Endometrial microvascular endothelial cells (primary cell): ENCODE results near the gene LHX3. TPM values are rescaled to one million over a fixed set of nuclear protein-coding genes. Genes with fewer than 3 reads are reported as not detected.

Source experiments
- in situ Hi-C: cut with HindIII; loops from 2 replicates; pipeline ENCODE4 v1.10.0; 2017; ENCODE audit warnings: low sequenced_read_pairs, low pct_unique_long_range_greater_than_20kb; ENCODE audit errors: inconsistent ontology term
- total RNA-seq: library from RNA; depleted of rRNA; stranded (reverse); fragments of >200 nt; gene quantifications from one replicate; pipeline ENCODE4 v1.2.3, GENCODE V29; 2015; ENCODE audit errors: inconsistent ontology term

Gene LHX3
- total RNA-seq: not detected

DNA sequence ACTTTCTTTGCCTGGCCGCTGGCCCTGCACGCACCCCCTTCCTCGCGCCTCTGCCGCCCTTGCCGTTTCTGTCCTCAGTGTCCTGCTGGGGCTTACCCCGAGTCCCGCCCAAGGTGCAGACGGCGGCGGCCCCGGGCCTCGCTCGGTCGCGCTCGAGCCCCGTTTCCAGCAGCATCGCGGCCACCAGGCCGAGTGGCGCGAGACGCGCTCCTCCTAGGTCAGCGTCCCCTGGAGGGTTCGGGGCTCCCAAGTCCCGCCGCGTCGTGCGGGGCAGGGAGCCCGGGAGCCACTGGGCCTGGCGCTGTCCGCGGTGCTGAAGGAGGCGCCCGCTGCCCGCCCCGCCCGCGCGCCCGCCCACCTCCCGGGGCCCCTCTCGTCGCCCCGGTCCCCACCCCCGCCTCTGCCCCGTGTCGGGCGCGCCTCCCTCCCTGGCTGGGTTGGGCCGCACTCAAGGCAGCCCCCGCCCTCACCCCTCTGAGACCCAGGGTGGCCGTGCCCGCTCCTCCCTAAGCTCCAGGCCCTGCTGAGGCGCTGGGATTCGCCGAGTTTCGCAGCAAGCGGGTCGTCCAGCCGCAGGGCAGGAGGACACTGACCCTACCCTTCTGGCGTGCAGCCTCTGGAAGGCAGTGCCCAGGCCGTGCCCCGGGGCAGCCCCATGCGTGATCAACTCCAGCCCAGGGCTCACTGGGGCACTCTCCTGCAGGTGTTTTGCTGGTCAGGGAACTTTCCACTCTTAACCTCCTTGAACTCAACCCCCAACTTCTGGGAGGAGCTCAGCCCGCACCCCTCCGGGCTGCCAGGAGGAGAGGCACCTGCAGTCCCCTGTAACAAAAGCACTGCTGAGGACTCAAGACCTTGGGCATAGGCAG lies at the start of gene LHX3:
LHX3 (minus strand) TSS at position 291 of the 869 bp plus-strand sequence; CDS start at position 175, 116 bp downstream.
- in situ Hi-C loops: no loop called here

DNA sequence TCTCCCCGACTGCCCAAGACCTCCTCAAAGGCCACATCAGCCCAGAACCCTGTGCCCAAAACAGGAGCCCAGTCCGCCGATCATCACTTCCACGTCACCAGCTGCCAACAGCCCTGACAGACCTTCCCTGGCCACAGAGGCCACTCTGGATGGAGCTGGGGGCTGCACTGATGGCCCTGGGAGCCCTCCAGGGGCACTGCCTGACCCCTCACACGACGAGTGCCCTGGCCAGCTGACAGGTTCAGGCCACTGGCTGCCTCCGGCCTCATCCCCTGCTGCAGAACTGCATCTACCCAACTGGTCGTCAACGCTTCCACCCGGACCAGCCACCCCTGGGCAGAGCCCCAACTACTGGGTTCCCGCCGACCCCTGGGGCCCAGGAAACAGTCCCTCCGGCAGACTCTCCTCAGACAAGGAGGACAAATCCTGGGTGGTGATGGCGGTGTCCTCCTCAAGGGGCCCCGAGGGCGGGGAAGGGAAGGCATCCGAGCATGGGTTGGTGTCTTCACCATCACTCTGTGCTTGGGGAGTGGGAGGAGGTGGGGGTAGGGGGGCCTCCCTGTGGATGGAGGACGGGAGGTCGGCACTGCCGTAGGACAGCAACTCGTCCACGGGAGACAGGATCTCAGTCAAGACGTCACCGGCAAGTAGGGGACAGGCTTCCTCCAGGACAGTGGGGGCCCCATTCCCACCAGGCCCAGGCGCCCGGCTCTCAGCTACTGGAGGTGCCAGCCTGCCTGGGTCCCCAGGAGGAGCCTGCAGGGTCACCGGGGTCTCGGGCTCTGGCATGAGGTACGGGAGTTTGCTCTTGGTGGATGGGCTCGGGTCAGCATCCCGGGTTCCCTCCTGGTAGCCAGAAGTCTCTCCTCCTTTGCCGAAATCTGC lies 48.6 kb upstream of the LHX3 start:
- in situ Hi-C loops: no loop called here

DNA sequence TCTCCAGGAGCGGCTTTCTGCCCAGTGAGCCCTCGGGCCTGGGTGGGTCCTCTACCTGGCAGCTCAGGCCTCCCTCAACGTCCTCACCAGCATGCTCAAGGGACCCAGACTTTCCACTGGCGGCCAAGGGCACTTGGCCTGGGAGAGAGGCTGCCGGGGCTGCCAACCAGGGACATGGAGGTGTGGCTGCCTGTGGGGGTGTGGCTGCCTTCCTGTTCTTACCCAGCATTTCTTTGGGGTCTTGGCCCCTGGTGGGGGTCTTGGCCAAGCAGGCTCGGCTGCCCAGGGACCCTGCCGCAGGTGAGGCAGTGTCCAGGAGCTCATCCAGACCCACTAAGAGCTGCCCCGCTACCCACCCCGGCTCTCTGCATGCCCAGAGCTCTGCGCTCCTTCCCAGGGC lies 47.9 kb upstream of the LHX3 start:
- in situ Hi-C loops: no loop called here

DNA sequence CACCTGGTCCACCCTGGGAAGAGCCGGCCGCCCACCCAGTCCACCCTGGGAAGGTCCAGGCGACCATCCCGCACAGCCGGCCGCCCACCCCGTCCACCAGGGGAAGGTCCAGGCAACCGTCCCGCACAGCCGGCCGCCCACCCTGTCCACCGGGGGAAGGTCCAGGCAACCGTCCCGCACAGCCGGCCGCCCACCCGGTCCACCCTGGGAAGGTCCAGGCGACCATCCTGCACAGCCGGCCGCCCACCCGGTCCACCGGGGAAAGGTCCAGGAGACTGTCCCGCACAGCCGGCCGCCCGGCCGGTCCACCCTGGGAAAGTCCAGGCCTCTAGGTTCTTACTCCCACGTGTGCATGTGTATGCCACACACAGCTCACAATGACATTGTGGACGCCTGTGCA lies 47.4 kb upstream of the LHX3 start:
- in situ Hi-C loops: no loop called here

DNA sequence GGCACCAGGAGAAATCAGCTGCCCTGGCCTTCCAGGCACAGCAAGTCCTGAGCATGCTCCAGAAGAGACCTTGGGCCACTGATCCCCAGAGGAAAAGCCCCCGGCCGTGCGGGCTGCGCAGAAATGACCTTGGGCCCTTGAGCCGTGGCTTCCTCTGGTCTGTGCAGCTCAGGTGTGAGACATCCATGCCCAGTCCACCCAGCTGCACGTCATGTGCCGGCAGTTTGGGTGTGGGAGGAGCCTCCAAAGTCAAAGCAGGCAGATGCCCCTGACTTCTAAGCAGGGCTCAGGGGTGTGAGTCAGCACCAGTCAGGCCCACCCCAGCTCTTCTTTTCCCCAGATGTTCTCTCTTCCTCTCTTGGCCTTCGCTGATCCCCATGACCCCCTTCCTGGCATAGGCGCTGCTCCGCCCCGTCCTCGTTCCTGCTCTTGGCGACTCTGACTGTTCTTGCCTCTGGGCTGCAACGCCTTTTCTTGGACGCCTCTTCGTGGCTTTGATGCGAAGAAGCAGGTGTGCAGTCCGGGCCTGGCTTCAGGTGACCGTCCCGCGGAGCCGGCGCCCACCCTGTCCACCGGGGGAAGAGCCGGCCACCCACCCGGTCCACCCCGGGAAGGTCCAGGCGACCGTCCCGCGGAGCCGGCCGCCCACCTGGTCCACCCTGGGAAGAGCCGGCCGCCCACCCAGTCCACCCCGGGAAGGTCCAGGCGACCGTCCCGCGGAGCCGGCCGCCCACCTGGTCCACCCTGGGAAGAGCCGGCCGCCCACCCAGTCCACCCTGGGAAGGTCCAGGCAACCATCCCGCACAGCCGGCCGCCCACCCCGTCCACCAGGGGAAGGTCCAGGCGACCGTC lies 46.6 kb upstream of the LHX3 start:
- in situ Hi-C loops: no loop called here

DNA sequence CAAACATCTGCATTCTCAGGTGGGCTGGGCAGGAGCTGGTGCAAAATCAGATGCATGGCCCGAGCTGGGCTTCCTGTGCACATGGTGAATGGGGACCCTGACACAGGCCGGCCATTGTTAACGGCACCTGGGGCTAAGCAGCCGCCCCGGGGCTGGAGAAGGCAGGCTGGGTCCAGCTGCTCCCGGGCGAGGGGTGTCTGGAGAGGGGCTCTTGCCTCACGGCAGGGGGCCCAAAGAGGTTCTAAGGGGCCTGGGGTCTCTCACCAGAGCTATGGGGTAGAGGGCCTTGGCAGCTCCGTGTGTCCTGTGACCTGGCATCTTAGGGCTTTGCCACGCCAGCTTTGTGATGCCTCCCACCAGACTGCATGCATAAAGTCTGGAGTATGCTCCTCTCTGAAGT lies 45.7 kb upstream of the LHX3 start:
- in situ Hi-C loops: no loop called here

DNA sequence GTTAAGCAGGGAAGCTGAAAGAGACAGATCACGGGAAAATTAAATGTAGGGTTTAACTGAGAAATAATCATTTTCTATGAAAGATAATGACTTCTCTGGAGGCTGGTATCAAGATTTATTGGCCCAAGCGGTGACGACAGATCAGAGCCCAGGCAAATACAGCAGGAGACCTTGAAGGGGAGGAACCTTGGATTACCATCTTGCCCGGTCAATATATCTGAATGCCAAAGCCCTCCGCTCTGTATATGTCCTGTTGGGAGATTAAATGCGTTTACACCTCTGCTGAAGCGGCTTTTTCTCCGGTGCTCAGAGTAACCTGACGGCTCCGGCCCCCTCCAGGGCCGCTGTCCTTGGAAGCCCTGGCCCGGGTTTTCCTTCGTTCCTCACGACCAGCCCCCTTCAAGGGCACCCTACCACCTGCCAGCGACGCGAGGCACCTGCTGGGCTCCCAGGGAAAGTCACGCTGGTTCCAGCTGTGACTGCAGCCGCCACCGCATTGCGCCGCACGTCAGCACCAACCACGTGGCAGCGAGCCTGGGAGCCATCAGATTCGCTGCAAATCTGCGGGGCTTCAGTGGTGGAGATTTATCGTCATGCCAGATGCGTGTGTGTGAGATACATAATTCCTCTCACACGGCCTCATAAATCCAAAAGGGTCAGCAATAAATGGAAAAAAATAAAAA lies 45.1 kb upstream of the LHX3 start:
- in situ Hi-C loops: no loop called here

DNA sequence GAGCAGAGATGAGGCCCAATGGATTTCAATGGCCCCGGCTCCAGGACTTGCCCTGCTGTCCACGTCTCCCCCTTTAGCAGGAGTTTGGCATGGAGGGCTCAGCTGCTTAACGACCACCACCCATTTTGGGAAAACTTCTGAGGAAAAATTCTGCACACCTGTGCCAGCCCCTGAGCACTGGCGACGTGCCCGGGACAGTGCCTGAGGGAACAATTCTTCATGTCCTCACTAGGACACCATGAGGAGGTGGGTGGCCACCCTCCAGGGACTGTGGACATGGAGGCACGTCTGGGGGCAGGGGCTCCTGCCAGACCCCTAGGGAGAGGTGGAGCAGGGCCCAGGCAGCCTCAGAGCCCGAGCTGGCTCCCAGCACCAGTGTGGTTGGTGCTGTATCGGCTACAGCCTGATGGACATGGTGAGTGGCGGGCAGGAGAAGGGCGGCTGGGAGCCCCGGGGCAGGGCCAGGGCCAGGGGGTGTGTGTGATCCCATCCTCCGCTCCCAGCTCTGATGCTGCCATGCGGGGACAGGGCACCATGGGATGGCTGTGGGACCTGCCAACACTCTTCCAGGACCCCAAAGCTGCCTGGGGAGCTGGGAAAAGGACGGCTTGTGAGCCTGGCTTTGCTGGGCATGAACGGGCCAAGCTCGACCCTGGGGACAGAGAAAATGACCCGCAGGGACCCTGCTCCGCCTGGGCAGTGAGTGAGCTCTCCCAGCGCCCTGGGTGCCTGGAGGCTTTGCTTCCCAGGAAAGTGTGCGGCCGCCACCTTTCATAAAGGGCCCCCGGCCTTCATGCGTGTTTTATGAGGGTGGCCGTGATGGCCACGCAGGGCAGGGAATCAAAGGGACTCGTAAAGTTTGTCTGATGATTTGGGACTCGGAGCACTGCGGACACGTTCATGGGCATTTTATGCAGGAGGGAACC lies 44.3 kb upstream of the LHX3 start:
- in situ Hi-C loops: no loop called here

DNA sequence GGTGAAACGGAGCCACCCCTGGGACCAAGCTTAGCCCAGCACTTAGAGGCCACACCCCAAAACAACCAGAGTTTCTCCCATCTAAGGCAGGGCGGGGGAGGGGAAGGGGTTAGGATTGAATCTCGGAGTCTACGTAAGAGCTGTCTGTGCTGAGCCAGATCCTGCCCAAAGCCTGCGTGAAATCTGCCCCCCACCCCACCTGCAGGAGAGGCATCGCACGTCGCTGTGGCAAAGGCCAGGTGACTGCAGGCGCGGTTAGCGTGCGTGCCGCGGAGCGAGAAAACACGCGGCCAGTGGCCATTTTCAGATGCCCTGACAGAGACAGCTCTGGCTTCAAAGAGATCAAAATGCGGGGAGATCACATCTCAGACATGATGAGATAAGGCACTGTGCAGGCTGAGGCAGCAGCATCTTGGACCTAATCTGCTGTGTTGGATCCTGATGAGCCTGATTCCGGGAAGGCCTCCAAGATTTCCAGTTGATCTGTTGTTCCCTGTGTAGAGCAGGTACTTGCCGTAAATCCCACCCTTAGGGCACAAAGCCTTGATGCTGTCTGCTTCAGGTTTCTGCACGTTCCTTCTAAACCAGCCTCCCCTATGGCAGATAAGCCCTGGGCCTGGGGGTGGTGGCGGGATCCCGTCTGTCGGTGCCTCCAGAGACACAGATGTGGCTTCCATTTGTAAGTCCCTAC lies 43.2 kb upstream of the LHX3 start:
- in situ Hi-C loops: no loop called here

DNA sequence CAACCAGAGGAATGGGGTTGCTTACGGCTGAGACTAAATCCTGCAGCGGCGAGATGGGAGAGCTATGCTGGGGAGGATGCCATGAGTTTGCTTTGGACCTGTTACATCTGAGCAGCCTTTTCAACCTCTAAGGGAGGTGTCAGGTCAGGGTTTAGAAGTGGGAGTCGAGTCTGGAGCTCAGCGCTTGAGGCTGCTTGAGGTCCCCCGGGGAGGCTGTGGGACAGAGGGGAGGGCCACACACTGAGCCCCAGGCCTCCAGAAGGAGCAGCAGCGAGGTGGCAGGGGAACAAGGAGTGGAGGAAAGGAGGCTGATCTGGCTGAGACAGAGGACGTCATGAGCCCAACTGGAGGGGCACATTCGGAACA lies 42.6 kb upstream of the LHX3 start:
- in situ Hi-C loops: no loop called here

DNA sequence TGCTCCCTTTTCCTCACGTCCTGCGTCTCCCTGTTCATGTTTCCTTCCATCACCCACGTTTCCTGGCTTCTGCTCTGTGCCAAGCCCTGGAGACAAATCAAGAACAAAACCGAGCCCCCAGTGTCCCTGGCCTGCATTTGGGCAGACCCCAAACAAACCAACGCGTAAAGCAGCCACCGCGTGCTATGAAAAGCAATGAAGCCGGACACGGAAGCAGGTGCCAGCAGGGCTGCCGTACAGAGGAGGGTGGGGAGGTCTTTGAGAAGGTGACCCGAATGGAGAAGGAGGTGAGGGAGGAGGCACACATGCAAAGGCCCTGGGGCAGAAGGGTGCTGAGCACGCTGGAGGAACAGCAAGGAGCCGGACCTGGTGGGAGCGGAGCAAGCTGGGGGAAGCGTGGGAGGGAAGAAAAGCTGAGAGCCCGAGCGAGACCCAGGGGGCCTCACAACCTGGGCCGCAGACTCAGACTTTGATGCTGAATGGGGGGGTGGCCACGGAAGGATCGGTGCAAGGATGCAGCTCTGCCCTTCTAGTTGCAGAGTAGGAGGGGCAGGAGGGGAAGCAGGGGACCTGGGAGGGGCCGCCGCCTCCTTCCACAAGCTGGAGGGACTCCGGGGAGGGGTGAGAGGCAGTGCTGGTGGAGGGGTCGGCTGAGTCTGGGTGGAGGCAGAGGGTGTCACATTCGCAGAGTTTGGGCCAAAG lies 42.1 kb upstream of the LHX3 start:
- in situ Hi-C loops: no loop called here

DNA sequence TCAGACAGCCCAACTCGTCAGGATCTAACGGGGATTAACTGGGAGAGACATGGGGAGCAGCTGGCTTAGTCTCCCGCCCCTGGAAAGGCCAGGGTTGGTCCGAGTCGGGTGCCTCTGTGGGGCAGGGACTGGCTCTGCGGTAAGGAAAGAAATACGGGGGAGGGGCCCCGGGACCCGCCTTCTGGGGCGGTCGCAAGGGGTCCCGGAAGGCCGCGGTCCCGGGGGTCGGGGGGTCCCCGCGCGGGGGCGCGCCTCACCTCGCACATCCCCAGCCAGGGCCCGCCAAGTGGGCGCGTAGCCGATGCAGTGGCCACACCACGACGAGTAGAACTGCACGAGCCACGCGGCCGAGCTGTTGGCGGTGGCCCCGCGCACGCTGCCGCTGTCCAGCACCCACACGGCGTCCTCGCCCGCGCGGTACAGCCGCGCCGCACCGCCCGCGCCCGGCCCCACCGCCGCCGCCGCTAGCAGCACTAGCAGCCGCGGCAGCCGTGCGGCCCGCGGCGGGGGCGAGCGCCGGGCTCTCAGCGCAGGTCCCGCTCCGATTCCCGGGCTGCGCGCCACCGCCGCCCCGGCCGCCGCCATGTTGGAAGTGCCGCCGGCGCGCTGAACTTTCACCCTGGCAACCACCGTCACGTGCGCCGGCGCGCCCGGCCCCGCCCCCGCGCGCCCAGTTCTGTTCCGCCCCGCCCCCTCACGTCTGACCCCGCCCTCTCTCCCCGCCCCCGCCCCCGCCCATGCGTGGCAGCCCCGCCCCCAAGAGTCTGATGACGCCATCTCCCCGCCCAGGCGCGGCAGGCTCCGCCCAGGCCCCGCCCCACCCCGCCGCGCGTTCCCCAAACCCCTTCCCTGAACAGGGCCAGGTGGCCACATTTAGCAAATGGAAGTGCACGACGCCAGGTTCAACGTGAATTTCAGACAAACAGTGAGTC lies 40.6 kb upstream of the LHX3 start, which contains the start of gene QSOX2:
QSOX2 (minus strand) TSS at position 594 of the 932 bp plus-strand sequence; CDS start at position 585, 9 bp downstream.
- in situ Hi-C loops: no loop called here

DNA sequence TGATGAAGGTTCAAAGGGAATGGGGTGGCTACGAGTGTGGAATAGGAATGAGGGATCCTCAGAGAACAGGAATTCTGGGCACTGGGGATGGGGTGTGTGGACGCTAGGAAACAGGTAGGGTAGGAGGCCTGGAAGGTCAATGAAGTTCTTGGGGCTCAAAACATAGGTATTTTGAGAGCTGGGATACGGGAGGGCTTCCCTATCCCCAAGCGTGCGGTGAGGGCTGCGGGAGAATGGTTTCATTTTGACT lies 40.0 kb upstream of the LHX3 start:
- in situ Hi-C loops: no loop called here

DNA sequence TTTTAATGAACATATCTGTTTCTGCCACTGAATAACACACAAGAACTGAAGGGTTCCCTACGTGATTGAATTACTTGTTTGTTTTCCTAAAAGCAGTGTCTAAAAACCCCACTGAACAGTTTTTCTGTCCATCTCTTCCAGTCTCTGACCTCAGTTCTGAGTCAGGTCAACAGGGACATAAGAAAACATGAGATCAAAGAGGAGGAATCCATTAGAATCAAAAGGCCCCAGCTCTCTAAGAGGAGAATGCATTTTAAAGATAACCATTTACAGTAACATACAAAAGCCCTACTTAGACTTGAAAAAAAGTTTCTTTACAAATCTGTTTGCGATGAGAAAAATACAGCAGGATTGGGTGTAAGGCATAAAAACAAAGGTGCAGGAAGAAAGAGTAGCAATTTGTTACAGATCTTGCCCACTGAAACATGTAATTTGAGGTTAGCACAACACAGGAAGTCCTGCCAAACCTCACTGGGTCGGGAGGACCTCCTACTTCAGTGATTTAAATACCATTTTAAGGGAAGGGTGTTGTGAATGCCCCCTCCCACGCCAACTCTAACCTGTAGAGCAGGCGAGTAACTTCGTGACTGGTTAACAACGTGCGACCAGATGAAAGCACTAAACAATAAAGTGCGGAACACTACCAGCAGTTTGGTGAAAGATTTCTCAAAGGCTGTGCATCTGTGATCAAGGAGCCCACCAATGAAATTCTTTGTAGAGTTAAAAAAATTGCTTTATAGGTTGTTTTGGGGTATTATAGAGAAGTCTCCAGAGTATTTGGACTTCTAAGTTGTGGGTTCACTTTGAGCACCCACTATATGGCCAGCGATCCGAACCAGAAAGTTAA lies 39.4 kb upstream of the LHX3 start:
- in situ Hi-C loops: no loop called here

DNA sequence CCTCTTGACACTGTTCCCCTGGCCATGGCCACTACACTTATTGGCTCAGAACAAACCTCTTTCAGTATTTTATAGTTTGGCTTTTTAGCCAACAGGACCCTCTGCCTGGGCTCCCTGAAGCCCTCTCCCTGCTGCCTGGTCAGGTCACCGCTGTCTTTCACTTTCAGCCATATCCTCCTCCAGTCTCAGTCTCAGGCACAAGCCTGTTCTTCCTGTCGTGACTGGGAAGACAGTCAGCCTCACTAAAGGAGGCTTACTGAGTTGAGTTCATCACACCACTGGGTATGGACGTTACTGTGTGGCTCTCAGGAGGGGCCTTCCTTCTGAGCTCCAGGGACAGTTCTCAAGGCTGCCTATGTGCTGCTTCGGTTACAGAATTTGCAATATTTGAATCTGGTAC lies 38.7 kb upstream of the LHX3 start:
- in situ Hi-C loops: no loop called here
